ENCODE results near the gene SLC66A1.

SLC66A1 gene

DNA sequence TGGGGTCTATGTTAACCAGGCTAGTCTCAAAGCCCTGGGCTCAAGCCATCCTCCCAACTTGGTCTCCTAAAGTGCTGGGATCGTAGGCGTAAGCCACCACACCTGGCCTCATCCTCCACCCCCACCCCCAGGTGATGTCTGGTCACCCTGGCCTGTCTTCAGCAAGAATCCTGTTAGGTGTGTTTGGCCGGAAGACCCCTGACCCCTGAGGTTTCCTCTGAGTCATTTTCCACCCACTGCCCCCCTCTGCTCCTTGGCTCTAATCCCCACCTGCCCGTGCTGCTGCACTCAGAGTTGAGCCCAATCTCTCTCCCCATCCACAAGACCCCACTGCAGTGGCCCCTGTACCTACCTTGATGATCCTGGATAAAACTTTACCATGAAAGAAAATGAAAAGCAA, 25.2 kb downstream of the SLC66A1 start:
- no peaks in the 10 kb centered on the region for H3K79me1 ChIP-seq (ENCODE audit: low read depth, low read length)
- H2BK5ac ChIP-seq (ENCODE audit: low read length) = no peak overlapping the region
- WGBS, 2 donors (ENCODE audit: extremely low coverage in 2 of 2, insufficient read length in 2 of 2, insufficient replicate concordance in 1 of 2) = no CpG with 5 or more reads among the region's 4 CpGs
- no peak overlapping the region for H4K8ac ChIP-seq (ENCODE audit: low read depth, low read length)
- no peak overlapping the region for H4K91ac ChIP-seq (ENCODE audit: low read depth, low read length, poor library complexity)
- no peak overlapping the region for H3K4me3 ChIP-seq (ENCODE audit: low read length in 2 of 2)
- H3K4me1 ChIP-seq (ENCODE audit: control insufficient read depth in 2 of 2, insufficient read depth in 1 of 2, low read depth in 1 of 2, low read length in 2 of 2) = peaks cover 2 to 12% of the 10 kb centered on the region in 2 donors
- no peak overlapping the region for H2BK12ac ChIP-seq (ENCODE audit: low read length)
- no peaks in the 10 kb centered on the region for H3K27me3 ChIP-seq (ENCODE audit: control insufficient read depth in 3 of 3, insufficient read depth in 3 of 3, low read depth in 1 of 3, low read length in 3 of 3)
- H2AFZ ChIP-seq (ENCODE audit: low read length) = no peak overlapping the region
- H3K18ac ChIP-seq (ENCODE audit: low read length) = no peak overlapping the region
- H3K36me3 ChIP-seq (replicated peaks in 1 of 2; ENCODE audit: control insufficient read depth in 2 of 2, insufficient read depth in 2 of 2, low read length in 2 of 2) = peaks cover 5 to 34% of the 10 kb centered on the region in 2 donors
- H2BK15ac ChIP-seq (ENCODE audit: low read length) = no peak overlapping the region
- H3K14ac ChIP-seq (ENCODE audit: low read length) = no peak overlapping the region
- no peak overlapping the region for H3K4me2 ChIP-seq (ENCODE audit: insufficient read depth, low read length, poor library complexity, severe bottlenecking)
- no peak overlapping the region for H3K4ac ChIP-seq (ENCODE audit: low read length)
- no peak overlapping the region for H3K9ac ChIP-seq (ENCODE audit: low read depth, low read length, poor library complexity)
- no peak overlapping the region for H3K23ac ChIP-seq (ENCODE audit: low read depth, low read length, poor library complexity)
- no peak overlapping the region for H2AK5ac ChIP-seq (ENCODE audit: low read depth, low read length)
- DNase-seq (ENCODE audit: low spot score) = no peak
- peaks cover 0 to 1% of the 10 kb centered on the region in 2 donors for H3K9me3 ChIP-seq (replicated peaks in 1 of 2; ENCODE audit: control insufficient read depth in 2 of 2, insufficient read depth in 1 of 2, low read depth in 1 of 2, low read length in 2 of 2)
- H2BK120ac ChIP-seq (ENCODE audit: low read depth, low read length) = no peak overlapping the region
- H3K27ac ChIP-seq (replicated peaks; ENCODE audit: low read length) = no peak overlapping the region

DNA sequence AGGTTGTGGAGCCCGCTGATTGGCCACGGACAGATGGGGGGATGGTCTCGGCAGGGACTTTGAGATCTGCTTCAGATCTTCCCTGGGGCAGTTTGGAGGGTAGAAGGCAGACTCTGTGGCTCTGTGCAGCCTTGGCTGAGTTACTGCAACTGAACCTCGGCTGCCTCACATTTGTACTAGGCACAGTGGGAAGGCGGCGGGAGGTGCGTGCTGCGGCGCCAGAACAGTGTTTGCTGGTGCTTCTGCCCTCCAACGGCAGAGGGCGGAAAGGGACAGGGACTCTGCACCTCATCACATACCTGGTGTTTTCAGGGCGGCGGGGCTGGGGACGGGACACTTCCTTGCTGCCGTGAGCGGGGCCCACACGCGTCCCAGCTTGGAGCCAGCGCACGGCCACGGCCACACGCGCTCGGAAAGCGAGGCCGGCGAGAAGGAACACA, 26.2 kb downstream of the SLC66A1 start:
- H3K4me1 ChIP-seq (ENCODE audit: control insufficient read depth in 2 of 2, insufficient read depth in 1 of 2, low read depth in 1 of 2, low read length in 2 of 2) = peaks cover 2 to 12% of the 10 kb centered on the region in 2 donors
- peaks cover 14 to 44% of the 10 kb centered on the region in 2 donors for H3K36me3 ChIP-seq (replicated peaks in 1 of 2; ENCODE audit: control insufficient read depth in 2 of 2, insufficient read depth in 2 of 2, low read length in 2 of 2)
- no CpG with 5 or more reads among the region's 27 CpGs for WGBS, 2 donors (ENCODE audit: extremely low coverage in 2 of 2, insufficient read length in 2 of 2, insufficient replicate concordance in 1 of 2)
- no peaks in the 10 kb centered on the region for H3K27me3 ChIP-seq (ENCODE audit: control insufficient read depth in 3 of 3, insufficient read depth in 3 of 3, low read depth in 1 of 3, low read length in 3 of 3)
- no peak overlapping the region for H2BK15ac ChIP-seq (ENCODE audit: low read length)
- H2AK5ac ChIP-seq (ENCODE audit: low read depth, low read length) = no peak overlapping the region
- H3K9me3 ChIP-seq (replicated peaks in 1 of 2; ENCODE audit: control insufficient read depth in 2 of 2, insufficient read depth in 1 of 2, low read depth in 1 of 2, low read length in 2 of 2) = peaks cover 0 to 1% of the 10 kb centered on the region in 2 donors
- H3K4me3 ChIP-seq (ENCODE audit: low read length in 2 of 2) = no peak overlapping the region
- peak; percentile 42 for DNase-seq (ENCODE audit: low spot score)
- peak overlapping the region; percentile 61 for H3K18ac ChIP-seq (ENCODE audit: low read length)
- no peak overlapping the region for H4K91ac ChIP-seq (ENCODE audit: low read depth, low read length, poor library complexity)
- H2AFZ ChIP-seq (ENCODE audit: low read length) = no peak overlapping the region
- H4K8ac ChIP-seq (ENCODE audit: low read depth, low read length) = no peak overlapping the region
- no peaks in the 10 kb centered on the region for H3K79me1 ChIP-seq (ENCODE audit: low read depth, low read length)
- H3K4ac ChIP-seq (ENCODE audit: low read length) = no peak overlapping the region
- no peak overlapping the region for H3K14ac ChIP-seq (ENCODE audit: low read length)
- no peak overlapping the region for H2BK5ac ChIP-seq (ENCODE audit: low read length)
- H3K23ac ChIP-seq (ENCODE audit: low read depth, low read length, poor library complexity) = peak overlapping the region; percentile 52
- H3K27ac ChIP-seq (replicated peaks; ENCODE audit: low read length) = no peak overlapping the region
- H3K9ac ChIP-seq (ENCODE audit: low read depth, low read length, poor library complexity) = peak overlapping the region; percentile 83
- no peak overlapping the region for H2BK120ac ChIP-seq (ENCODE audit: low read depth, low read length)
- peak overlapping the region; percentile 26 for H3K4me2 ChIP-seq (ENCODE audit: insufficient read depth, low read length, poor library complexity, severe bottlenecking)
- no peak overlapping the region for H2BK12ac ChIP-seq (ENCODE audit: low read length)

- no peaks in the 10 kb centered on the region for H3K27me3 ChIP-seq (ENCODE audit: control insufficient read depth in 3 of 3, insufficient read depth in 3 of 3, low read depth in 1 of 3, low read length in 3 of 3)
- peaks cover 20 to 54% of the 10 kb centered on the region in 2 donors for H3K36me3 ChIP-seq (replicated peaks in 1 of 2; ENCODE audit: control insufficient read depth in 2 of 2, insufficient read depth in 2 of 2, low read length in 2 of 2)
- H4K91ac ChIP-seq (ENCODE audit: low read depth, low read length, poor library complexity) = no peak overlapping the region
- H2BK5ac ChIP-seq (ENCODE audit: low read length) = no peak overlapping the region
- no peak overlapping the region for H2BK120ac ChIP-seq (ENCODE audit: low read depth, low read length)
- H3K9me3 ChIP-seq (replicated peaks in 1 of 2; ENCODE audit: control insufficient read depth in 2 of 2, insufficient read depth in 1 of 2, low read depth in 1 of 2, low read length in 2 of 2) = no peaks in the 10 kb centered on the region
- H2BK15ac ChIP-seq (ENCODE audit: low read length) = no peak overlapping the region
- H3K9ac ChIP-seq (ENCODE audit: low read depth, low read length, poor library complexity) = no peak overlapping the region
- peak overlapping the region; percentile 11 for H3K27ac ChIP-seq (replicated peaks; ENCODE audit: low read length)
- WGBS, 2 donors (ENCODE audit: extremely low coverage in 2 of 2, insufficient read length in 2 of 2, insufficient replicate concordance in 1 of 2) = no CpG with 5 or more reads among the region's 19 CpGs
- no peak overlapping the region for H3K4me2 ChIP-seq (ENCODE audit: insufficient read depth, low read length, poor library complexity, severe bottlenecking)
- H3K4me1 ChIP-seq (ENCODE audit: control insufficient read depth in 2 of 2, insufficient read depth in 1 of 2, low read depth in 1 of 2, low read length in 2 of 2) = peaks cover 2 to 12% of the 10 kb centered on the region in 2 donors
- H2BK12ac ChIP-seq (ENCODE audit: low read length) = no peak overlapping the region
- no peak overlapping the region for H3K18ac ChIP-seq (ENCODE audit: low read length)
- H4K8ac ChIP-seq (ENCODE audit: low read depth, low read length) = no peak overlapping the region
- no peak overlapping the region for H3K4me3 ChIP-seq (ENCODE audit: low read length in 2 of 2)
- H2AK5ac ChIP-seq (ENCODE audit: low read depth, low read length) = no peak overlapping the region
- H2AFZ ChIP-seq (ENCODE audit: low read length) = no peak overlapping the region
- H3K23ac ChIP-seq (ENCODE audit: low read depth, low read length, poor library complexity) = no peak overlapping the region
- no peak overlapping the region for H3K4ac ChIP-seq (ENCODE audit: low read length)
- H3K79me1 ChIP-seq (ENCODE audit: low read depth, low read length) = no peaks in the 10 kb centered on the region
- DNase-seq (ENCODE audit: low spot score) = no peak
- no peak overlapping the region for H3K14ac ChIP-seq (ENCODE audit: low read length)
Observed at GRCh38 chr1:19339214-19339861, 27.2 kb downstream of the SLC66A1 start.

GRCh38 chr1:19340387-19340937, 28.3 kb downstream of the SLC66A1 start:
- Histone ChIP-seq H2BK5ac (ENCODE audit: low read length) (no peak overlapping the region), H3K18ac (ENCODE audit: low read length) (no peak overlapping the region), H3K27me3 (ENCODE audit: control insufficient read depth in 3 of 3, insufficient read depth in 3 of 3, low read depth in 1 of 3, low read length in 3 of 3) (no peaks in the 10 kb centered on the region), H3K9me3 (replicated peaks in 1 of 2; ENCODE audit: control insufficient read depth in 2 of 2, insufficient read depth in 1 of 2, low read depth in 1 of 2, low read length in 2 of 2) (no peaks in the 10 kb centered on the region), H3K4me3 (ENCODE audit: low read length in 2 of 2) (no peak overlapping the region), H3K9ac (ENCODE audit: low read depth, low read length, poor library complexity) (no peak overlapping the region), H3K27ac (replicated peaks; ENCODE audit: low read length) (no peak overlapping the region), H2BK12ac (ENCODE audit: low read length) (no peak overlapping the region), H3K79me1 (ENCODE audit: low read depth, low read length) (peaks cover under 1% of the 10 kb centered on the region), H3K4ac (ENCODE audit: low read length) (no peak overlapping the region), H2BK120ac (ENCODE audit: low read depth, low read length) (no peak overlapping the region), H2BK15ac (ENCODE audit: low read length) (no peak overlapping the region), H3K4me2 (ENCODE audit: insufficient read depth, low read length, poor library complexity, severe bottlenecking) (no peak overlapping the region), H3K4me1 (ENCODE audit: control insufficient read depth in 2 of 2, insufficient read depth in 1 of 2, low read depth in 1 of 2, low read length in 2 of 2) (peaks cover 2 to 12% of the 10 kb centered on the region in 2 donors), H3K23ac (ENCODE audit: low read depth, low read length, poor library complexity) (no peak overlapping the region), H2AK5ac (ENCODE audit: low read depth, low read length) (no peak overlapping the region), H4K8ac (ENCODE audit: low read depth, low read length) (no peak overlapping the region), H3K14ac (ENCODE audit: low read length) (no peak overlapping the region), H2AFZ (ENCODE audit: low read length) (no peak overlapping the region), H3K36me3 (replicated peaks in 1 of 2; ENCODE audit: control insufficient read depth in 2 of 2, insufficient read depth in 2 of 2, low read length in 2 of 2) (peaks cover 29 to 65% of the 10 kb centered on the region in 2 donors), H4K91ac (ENCODE audit: low read depth, low read length, poor library complexity) (no peak overlapping the region)
- WGBS, 2 donors (ENCODE audit: extremely low coverage in 2 of 2, insufficient read length in 2 of 2, insufficient replicate concordance in 1 of 2) = no CpG with 5 or more reads among the region's 14 CpGs
- no peak for DNase-seq (ENCODE audit: low spot score)
